Activated CD8-positive, alpha-beta memory T cell treated with anti-CD3 and anti-CD28 coated beads, Interleukin-2, amount 50 U/mL, for 1 hour (primary cell): Measurements from ENCODE around the gene PDLIM7.
"Not testable (repeated sequence)": the region's sequence is repeated elsewhere in the genome, so short reads cannot be mapped to it uniquely, and the experiment has no call there.

Source experiments
- DNase-seq: peaks from one replicate; pipeline ENCODE4 v3.0.0-alpha.2; 2020; ENCODE audit errors: extremely low read depth

PDLIM7 gene

DNA sequence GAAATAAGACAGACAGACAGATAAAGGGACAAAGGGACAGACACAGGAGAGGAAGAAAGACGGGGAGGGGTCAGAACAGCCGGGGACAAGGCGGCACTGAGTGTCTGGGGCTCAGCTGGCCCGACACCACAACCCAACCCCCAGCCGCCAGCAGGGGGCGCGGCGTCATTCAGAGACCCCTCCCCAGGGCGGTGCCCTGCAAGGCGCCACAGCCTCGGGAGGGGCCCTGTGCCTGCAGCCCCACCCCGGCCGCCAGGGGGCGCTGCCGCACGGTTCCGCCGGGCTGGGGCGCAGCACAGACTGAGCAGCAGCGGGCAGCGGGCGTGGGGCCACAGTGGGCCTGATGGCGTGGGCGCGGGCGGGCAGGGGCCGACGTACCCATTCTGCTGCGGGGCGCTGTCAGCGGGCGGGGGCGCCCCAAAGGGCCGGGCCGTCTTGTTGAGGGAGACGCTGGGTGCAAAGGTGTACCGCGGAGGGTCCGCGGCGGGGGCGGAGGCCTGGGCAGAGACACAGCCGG lies 5.9 kb downstream of the PDLIM7 start:
- no peak for DNase-seq

DNA sequence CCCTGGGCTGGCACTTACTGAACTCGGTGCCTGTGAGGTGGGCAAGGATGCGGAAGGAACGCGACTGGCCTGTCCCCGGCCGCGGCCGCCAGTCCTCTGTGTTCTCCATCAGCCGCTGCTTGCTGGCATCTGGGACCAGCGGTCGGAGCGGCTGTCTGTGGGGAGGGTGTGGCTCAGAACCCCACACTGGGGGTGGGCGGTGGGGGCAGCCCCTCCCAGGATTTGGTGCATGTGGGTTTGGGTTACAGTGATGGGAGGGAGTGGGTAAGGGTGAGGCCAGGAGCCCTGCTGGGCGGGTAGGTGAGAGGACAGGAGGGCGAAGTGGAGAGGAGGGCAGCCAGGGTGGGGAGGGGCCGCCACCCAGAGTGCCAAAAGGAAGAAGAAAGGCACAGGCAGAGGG lies 6.4 kb downstream of the PDLIM7 start:
- no peak for DNase-seq

DNA sequence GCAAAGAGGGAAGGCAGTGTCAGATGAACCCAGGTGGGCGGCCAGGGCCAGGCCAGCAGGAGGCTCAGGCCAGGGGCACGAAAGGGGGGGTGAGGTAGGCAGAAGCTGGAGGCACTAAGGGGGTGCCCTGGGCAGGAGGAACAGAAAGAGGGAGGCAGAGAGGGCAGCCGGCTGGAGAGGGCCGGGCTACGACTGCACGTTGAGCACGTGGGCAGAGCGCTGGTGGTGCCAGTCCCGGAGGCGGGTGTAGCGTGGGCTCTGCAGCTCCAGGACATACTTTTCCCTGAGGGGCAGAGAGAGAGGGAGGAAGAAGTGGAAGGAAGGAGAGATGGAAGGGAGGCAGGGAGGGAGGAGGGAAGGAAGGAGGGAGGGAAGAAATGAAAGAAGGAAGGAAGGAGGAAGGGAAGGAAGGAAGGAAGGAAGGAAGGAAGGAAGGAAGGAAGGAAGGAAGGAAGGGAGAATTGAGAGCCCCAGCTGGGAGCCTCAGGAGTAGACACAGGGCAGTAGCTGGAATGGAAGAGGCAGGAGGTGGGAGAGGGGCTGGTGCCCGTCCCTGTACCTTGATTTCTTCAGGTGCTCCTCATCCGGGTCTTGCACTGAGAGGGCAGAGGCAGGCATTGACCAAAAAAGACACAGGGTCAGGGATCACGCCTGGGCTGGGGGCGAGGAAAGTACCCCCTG lies 7.0 kb downstream of the PDLIM7 start:
- no peak for DNase-seq

DNA sequence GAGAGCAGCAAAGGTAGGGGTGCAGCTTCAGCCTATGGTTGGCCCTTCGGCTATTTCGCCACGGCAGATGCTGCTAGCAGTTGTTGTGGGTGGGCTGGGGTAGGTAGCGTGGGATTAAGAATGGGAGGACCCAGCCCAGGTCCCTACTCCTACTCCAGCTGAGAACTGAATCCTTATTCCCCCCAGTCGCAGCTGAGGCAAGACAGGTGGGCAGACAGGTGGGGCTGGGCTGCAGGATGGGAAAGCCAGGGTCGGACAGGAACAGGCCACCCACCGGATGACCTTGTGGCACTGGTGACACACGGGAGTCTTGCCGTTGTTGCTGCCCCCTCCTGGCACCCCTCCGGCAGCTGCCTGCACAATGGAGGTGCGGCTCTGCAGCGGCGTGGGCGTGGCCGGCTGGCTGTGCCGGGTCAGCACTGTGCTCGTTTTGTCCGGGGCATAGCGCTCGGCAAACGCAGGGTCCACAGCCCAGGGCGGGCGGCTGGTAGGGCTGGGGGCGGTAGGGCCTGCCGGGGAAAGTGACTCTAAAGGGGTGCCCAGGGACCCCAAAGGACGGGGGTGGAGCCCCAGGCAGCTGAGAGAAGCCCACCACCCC lies 8.2 kb downstream of the PDLIM7 start:
- DNase-seq, result no peak

DNA sequence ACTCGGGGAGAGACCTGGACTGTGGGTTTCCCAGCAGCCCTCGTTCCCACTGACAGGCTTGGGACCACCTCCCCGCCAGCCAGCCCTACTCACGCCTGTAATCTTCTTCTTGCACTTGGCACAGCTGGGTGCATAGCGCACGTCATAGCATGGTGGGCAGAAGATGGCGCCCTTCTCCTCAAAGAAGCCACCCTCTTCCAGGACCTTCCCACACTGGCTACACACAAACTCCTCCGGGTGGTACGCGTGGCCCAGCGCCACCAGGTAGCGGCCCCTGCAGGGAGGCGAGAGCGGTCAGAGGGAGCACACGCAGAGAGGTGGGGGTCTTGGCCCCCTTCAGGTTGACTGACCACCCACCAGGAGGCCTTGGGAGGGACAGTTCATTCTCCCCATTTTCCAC lies 9.4 kb downstream of the PDLIM7 start:
- no peak for DNase-seq

DNA sequence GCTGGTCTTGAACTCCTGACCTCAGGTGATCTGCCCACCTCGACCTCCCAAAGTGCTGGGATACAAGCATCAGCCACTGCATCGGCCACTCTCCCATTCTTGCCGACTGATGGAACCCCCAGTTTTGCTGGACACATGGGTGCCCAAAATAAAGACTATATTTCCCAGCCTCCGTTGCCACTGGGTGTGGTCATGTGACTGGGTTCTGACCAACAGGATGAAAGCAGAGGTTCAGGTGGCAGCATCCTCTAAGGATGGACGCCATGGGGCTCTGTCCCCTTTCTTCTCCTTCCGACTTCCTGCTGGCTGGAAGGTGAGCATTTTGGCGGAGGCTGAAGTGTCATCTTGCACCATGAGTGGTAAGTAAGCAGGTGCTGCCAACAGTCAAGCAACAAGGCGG lies 10.3 kb downstream of the PDLIM7 start:
- DNase-seq, result no peak

DNA sequence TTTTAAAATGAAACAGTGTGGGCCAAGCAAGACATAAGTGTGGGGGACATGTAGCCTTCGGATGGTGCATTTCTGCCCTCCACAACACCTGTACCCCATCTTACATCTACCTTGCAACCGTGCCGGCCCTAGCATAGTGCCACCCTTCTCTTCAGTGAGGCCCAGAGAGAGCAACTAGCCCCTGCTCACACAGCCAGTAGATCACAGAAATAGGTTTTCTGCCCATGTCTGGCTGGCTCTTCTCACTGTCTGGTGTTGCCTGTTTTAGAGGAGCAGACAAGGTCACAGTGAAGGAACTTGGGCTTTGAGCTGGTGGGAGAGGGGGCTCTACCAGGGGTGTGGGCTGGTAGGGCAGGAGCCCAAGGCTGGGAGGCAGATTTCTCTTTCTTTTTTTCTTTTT lies 11.1 kb downstream of the PDLIM7 start:
- no peak for DNase-seq

DNA sequence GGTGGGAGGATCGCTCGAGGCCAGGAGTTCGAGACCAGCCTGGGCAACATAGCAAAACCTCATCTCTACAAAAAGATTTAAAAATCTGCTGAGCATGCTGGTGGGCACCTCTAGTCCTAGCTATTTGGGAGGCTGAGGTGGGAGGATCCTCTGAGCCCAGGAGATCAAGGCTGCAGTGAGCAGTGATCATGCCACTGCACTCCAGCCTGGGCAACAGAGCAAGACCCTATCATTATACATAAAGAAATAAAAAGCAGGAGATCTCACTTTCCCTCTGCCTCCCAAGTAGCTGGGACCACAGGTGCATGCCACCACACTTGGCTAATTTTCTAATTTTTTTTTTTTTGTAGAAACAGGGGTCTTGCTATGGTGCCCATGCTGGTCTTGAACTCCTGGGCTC lies 11.7 kb downstream of the PDLIM7 start:
- DNase-seq, result not testable (repeated sequence)

DNA sequence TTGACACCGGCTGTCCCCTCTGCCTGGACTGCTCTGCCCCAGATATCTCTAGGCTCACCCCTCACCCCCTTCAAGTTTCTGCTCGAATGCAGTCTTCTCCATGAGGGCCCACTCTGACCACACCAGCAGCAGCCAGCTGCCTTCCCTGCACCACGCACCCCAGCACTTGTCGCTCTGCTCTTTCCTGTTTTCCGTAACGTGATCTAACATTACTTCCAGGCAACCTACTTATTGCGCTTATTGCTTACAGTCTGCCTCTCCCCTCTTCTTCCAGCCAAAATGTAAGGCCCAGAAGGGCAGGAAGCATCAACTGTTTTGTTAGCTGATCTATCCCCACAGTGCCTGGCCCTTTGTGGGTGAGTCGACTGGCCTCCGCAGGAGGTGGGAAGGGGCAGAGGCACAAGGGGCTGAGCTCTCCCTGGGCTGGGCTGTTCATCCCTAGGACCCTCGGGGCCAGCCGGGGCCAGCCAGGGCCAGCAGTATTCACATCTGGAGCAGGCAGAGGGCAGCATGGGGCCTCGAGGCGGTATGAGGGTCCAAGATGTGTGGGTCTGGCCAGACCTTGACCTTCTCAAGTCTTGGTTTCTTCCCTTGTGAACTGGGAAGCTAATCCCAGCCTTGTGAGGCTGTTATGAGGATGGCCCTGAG lies 12.4 kb downstream of the PDLIM7 start:
- DNase-seq, result no peak

DNA sequence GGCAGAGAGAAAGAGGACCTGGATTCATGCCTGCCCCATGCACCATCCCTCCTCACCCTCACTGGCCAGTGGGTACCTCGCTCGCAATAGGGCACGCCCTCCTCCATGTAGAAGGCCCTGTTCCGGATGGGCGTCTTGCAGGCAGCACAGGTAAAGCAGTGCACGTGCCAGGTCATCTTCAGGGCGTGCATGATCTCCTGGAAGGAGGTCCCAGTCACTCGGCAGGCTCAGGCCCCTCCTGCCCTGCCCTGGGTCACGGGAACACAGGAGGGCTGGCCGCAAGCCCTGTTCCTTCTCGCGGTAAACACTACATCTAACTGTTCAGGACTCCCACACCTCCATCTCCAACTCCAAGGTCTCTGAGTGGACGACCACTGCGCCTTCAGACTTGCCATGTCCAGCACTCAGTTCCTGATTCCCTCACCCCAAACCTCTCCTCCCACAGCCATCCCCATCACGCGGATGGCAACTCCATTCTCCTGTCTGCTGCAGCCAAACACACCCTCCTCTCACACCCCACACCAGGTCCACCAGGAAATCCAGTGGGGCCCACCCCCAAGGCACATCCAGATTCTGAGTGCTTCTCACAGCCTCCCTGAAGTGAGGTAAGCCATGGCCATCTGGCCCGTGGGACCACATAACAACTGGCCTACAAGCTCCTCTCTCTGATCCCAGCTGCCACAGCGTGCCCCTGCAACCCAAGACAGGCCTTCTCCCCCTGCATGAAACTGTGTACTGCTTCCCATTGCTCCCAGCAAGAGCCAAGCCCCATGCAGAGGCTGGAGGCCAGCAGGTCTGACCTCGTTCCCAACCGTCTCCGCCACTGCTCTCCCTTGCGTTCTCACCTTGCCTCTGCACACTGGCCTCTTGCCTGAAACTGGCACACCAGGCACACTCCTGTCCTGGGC lies 13.2 kb downstream of the PDLIM7 start:
- DNase-seq, result no peak

DNA sequence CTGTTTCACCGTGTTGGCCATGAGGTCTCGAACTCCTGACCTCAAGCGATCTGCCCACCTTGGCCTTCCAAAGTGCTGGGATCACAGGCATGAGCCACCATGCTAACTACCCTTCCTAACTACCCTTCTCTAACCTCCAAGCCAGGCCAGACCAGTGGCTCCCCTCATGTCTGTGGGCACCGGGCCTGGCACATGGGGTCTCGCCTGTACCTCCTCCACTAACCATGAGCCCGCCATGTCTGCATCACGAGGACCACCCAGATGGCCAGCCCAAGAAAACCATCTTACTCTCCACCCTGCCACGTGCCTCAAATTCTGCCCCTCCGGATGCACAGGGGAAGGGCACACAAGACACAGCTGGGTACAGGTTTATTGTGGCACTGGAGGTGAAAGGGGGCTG lies 14.4 kb downstream of the PDLIM7 start:
- DNase-seq, result no peak

DNA sequence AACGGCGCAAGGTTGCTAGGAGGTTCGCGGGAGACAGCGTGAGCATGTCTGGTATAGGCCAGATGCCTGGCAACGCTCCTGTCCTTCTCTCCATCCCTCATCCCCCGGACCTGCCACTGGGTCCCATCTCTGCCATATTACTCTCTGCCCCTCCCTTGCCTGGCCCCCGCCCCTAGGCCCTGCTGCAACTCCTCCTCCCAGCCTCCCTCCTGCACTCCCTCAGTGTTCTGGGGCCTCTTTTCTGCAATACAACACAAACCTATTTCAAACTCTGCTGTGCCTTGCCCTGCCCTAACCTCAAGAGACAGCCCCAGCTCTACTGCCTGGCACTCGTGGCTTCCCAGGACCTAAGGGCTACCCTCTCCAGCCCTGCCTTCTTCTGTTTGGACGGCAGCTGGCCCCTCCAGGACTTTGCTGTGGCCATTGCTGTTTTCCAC lies 15.0 kb downstream of the PDLIM7 start:
- DNase-seq, result no peak

DNA sequence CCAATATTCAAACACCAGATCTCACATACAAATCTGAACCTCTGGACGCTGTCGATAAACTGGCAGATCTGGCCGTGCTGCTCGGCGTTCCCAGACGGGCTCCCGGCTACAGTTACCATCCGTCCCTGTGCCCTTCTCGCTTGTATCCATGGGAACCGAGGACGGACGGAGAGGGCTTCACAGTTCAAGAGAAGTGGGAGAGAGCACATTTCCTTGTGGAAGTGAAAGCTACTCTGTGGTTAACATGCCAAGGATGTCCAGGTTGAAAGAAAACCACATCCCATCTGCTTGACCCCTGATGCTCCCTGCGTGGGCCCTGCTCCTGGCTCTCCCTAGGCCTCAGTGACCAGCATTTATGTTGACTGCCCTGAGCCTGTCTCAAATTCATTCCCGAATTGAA lies 17.6 kb downstream of the PDLIM7 start:
- no peak for DNase-seq

DNA sequence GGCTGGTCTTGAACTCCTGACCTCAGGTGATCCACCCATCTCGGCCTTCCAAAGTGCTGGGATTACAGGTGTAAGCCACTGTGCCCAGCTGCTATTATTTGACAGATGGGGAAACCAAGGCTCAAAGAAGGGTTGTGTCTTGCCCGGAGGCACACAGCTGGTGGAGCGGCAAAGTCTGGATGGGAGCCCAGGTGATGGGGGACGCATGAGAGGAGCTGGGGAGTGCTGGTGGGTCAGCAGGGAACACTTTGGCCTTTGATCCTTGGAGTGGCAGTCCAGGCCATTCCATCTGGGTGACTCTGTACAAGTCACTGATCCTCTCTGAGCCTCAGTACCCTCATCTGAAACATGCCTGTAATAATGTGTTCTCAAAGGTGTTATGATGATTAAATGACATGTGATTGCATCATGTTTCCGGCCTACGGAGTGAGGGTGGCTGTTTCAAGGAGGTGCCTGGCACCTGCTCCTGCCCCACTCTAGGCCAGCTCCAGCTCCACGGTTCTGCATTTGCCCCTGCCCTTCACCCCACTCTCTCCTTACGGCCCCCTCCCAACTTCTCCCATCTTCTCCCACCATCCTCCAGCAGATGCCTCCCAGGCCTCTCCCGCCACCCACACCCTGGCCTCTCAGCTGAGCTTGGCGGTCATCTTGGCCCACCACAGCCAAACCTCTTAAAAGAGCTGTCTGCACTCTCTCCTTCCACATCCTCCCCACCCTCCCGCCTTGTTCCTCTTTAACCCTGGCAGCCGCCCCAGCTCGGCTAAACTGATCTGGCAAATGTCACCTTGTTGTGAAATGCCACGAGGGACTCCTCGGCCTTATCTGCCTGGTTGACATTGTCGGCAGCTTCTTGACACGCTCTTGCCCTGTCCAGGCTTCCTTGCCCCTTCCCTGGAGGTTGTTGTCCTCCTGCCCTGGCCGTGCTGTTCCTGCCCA lies 18.4 kb downstream of the PDLIM7 start:
- DNase-seq, result no peak

DNA sequence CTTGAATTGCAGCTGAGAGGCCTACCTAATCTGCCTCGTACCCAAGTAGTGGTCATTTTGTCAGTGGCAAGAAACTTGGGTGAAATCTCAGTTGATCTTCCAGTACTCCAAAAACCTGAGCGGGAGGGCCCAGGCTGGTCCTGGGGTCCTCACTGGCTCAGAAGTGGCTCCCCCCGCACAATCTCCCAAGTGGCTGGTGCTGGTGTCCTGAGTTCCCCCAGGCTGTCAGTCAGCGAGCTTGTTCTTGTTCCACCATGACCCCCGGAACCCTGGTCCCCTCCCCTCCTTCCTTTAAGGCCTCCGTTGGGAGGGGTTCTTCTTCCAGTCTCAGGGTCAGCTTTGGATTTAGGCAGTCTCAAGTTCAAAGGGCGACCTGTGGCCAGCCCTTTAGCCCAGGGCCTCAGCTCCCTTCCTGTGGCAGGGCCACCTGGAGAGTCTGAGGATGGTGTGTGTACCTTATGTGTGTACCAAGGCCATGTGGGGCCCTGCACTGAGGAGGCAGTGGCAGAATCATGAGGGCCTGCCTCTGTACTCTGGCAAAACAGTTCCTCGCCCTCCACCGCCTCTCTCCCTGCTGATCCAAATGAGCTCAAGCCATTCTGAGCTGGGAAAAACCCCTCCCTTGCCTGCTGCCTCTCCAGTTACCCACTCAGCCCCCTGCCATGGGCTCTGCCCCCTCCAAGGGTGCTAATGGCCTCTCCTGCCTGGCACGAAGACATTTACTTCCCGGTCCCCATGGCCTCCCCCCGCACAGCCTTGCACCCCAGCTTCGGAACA lies 19.5 kb downstream of the PDLIM7 start:
- no peak for DNase-seq

DNA sequence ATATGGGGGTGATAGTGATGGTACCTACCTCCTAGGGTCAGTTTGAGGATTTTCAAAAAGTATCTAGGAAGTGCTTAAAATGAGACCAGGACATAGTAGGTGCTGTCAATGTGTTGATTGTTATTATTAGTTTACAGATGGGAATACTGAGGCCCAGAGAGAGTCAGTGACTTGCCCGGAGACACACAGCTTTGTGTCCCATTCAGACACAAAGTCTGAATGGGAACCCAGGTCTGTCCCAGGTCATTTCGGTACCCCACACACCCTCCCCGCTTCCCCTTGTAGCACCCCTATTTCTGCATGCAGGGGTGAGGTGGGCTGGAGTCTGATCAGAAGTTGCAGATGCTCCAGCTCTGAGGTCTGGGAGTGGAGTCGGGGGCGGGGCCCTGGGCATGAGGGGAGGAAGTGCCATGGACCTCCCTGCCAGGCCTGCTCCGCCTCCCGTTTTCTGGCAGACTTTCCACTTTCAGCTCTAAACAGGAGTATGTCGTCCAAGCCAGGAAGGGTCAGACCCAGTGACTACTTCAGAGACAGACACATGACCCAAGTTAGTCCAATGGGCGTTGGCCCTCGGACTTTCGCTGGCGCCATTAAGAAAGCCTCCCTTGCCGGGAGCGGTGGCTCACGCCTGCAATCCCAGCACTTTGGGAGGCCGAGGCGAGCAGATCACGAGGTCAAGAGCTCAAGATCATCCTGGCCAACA lies 20.7 kb downstream of the PDLIM7 start:
- no peak for DNase-seq

DNA sequence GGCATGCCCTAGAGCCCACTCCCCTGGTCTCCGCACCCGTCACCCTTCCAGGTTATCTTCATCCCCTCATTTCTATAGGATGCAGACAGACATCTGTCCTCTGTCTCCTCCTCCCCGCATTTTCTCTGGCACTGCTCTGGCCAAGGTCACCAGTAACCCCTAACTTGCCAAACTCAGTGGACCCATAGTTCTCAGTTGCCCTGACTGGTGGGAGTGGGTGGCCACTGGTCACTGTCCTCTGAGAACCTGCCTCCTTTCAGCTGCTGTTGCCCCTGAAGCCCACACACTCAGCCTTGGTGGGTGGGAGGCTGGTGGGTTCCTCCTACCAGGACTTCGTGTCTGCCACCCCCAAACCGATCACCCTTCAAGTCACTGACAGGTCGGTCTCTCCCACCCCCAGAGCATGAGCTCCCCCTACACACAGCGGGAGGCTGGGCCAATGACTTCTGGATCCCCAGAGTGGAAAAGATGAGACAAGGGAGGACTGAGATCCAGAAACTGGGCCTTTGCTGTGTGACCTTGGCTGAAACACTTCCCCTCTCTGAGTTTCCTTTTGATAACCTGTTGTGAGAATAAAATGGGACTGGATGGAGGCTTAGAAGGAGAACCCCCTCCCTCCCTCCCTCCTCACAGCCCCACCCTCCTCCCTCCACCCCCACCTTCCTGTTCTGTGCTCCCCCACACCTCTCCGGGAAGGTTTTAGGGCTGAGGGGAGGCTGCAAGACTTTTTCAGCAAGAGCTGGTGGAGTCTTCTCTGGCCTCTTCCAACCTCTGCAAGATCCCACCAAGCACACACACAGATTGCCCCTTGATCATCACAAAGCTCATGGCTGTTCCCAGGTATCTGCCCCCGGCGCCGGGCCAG lies 21.6 kb downstream of the PDLIM7 start:
- no peak for DNase-seq

DNA sequence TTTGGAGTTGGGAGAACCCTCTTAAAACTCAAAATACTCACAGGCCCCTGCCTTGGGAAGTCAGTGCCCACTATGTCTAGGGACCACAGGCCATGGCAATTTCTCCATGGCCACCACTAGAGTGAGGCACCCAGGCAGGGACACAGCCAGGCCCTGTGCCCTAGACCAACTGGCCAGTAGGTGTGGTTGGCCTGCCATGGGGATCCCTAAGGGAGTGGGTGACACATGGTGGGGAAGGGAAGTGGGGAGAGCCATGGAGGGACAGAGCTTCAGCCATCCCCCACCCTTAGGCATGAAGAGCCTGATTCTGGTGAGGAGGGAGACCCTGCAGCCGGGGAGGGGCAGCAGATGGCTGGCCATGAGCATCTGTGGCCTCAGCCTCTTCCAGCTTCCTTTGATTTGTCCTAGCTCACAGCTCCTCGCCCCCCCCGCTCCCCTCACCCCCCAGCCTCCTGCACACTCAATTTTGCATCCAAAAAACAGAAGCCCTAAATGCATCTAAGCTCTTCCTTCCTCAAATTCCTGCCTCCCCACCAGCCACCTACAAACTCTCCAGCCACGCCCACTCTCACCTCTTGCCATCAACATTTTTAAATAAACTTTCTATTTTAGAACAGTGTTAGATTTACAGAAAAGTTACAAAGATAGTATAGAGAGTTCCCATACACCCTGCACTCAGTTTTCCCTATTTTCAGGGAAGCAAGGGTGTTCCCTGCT lies 22.4 kb downstream of the PDLIM7 start:
- no peak for DNase-seq
